Measurements from ENCODE around the gene CLEC3B. TPM values are rescaled to one million over a fixed set of nuclear protein-coding genes. Genes with fewer than 3 reads are reported as not detected.

Gene CLEC3B
- total and polyA plus RNA-seq, 9 donors: 2.9 to 63.5 (median 12.2) TPM

DNA sequence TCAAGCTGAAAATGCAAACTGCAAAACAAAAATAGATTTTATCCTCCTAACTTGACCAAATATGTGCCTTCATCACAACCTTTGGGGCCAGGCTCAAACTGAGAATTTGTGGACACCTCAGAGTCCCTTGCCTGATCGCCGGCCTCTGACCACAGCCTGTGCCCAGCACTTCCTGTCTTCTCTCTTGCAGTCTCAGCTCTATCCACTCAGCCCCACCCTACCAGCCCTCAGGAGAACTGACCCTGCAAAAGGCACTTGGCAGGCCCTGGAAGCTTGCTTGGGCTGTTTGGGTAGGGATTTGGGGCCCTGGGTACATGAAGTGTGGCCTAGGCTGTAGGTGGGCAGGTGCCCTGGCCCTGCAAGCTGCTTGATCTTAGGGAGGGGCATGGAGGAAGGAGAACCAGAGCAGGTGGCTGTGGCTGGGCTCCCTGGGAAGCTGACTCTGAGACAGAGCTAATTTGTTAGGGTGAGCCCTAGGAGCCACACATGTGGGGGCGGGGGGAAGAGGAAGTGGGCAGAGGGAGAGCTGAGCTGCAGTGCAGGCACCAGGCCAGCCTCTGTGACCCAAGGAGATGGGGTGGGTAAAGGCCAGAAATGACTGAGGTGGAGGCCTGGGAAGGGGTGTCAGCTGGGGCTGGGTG lies 8.6 kb downstream of the CLEC3B start:
- WGBS, 3 donors: 82 to 94% (median 90%) methylated on average over 3 of the region's 3 CpGs
- no peak overlapping the region for H3K27ac ChIP-seq
- H3K27me3 ChIP-seq: no peaks in the 10 kb centered on the region
- H3K9me3 ChIP-seq: no peaks in the 10 kb centered on the region
- TF ChIP-seq POLR2A (IDR thresholded peaks at IDR 0.05): no peak
- TF ChIP-seq, protein P1, sequence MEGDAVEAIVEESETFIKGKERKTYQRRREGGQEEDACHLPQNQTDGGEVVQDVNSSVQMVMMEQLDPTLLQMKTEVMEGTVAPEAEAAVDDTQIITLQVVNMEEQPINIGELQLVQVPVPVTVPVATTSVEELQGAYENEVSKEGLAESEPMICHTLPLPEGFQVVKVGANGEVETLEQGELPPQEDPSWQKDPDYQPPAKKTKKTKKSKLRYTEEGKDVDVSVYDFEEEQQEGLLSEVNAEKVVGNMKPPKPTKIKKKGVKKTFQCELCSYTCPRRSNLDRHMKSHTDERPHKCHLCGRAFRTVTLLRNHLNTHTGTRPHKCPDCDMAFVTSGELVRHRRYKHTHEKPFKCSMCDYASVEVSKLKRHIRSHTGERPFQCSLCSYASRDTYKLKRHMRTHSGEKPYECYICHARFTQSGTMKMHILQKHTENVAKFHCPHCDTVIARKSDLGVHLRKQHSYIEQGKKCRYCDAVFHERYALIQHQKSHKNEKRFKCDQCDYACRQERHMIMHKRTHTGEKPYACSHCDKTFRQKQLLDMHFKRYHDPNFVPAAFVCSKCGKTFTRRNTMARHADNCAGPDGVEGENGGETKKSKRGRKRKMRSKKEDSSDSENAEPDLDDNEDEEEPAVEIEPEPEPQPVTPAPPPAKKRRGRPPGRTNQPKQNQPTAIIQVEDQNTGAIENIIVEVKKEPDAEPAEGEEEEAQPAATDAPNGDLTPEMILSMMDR (IDR thresholded peaks at IDR 0.05): no peak
- TF ChIP-seq EP300 (IDR thresholded peaks at IDR 0.05): no peak
- no peak overlapping the region for H3K4me3 ChIP-seq
- H3K4me1 ChIP-seq (ENCODE audit: insufficient read depth): peaks cover 6% of the 10 kb centered on the region
- DNase-seq: peak in 2 of 5 donors; percentile 28 to 34
- intact Hi-C loops (cut with DNase I): loop anchor here (5.0 to 10.0 kb wide), 4 partner anchors 460 to 480 kb away; no protein-coding TSS in a partner anchor
- no peaks in the 10 kb centered on the region for H3K36me3 ChIP-seq

DNA sequence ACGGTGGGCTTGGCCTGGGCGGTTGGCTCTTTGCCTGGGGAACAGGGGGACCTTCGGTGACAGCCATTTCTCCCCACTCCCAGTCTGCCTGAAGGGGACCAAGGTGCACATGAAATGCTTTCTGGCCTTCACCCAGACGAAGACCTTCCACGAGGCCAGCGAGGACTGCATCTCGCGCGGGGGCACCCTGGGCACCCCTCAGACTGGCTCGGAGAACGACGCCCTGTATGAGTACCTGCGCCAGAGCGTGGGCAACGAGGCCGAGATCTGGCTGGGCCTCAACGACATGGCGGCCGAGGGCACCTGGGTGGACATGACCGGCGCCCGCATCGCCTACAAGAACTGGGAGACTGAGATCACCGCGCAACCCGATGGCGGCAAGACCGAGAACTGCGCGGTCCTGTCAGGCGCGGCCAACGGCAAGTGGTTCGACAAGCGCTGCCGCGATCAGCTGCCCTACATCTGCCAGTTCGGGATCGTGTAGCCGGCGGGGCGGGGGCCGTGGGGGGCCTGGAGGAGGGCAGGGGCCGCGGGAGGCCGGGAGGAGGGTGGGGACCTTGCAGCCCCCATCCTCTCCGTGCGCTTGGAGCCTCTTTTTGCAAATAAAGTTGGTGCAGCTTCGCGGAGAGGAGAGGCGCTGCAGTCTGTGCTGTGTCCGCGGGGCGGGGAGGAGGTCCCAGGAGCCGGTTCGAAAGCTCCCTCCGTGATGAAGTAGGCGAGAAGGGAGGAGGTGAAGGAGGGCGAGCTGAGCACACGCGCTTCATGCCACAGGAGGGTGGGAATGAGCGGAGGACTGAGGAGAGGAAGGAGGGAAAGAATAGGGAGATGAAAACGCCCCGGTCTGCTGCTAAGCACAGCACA lies 9.6 kb downstream of the CLEC3B start:
- Histone ChIP-seq H3K4me3 (peak overlapping the region; percentile 41), H3K4me1 (ENCODE audit: insufficient read depth) (peaks cover 6% of the 10 kb centered on the region), H3K36me3 (no peaks in the 10 kb centered on the region), H3K27me3 (no peaks in the 10 kb centered on the region), H3K9me3 (no peaks in the 10 kb centered on the region), H3K27ac (no peak overlapping the region)
- no peak for TF ChIP-seq EP300 (IDR thresholded peaks at IDR 0.05)
- TF ChIP-seq, protein P1 (IDR thresholded peaks at IDR 0.05): no peak
- no peak for TF ChIP-seq POLR2A (IDR thresholded peaks at IDR 0.05)
- intact Hi-C loops (cut with DNase I): loop anchor here (5.0 to 10.0 kb wide), 4 partner anchors 459 to 479 kb away; no protein-coding TSS in a partner anchor
- DNase-seq: peak; percentile 46 to 62 (median 49)
- 21 to 33% (median 30%) methylated on average over 64 of the region's 64 CpGs for WGBS, 3 donors

GRCh38 chr3:45037720-45038455 lies 11.8 kb downstream of the CLEC3B start:
- intact Hi-C loops (cut with DNase I): loop anchor here (5.0 to 10.0 kb wide), 4 partner anchors 457 to 477 kb away; no protein-coding TSS in a partner anchor
- Histone ChIP-seq H3K9me3 (no peaks in the 10 kb centered on the region), H3K27me3 (no peaks in the 10 kb centered on the region), H3K4me3 (no peak overlapping the region), H3K27ac (no peak overlapping the region), H3K36me3 (no peaks in the 10 kb centered on the region), H3K4me1 (ENCODE audit: insufficient read depth) (peaks cover 7% of the 10 kb centered on the region)
- WGBS, 3 donors: 5 to 9% (median 7%) methylated on average over 11 of the region's 11 CpGs
- no peak for TF ChIP-seq POLR2A (IDR thresholded peaks at IDR 0.05)
- TF ChIP-seq, protein P1 (IDR thresholded peaks at IDR 0.05): peak; percentile 60 to 79 (median 73)
- peak; percentile 80 to 89 (median 84) for DNase-seq

DNA sequence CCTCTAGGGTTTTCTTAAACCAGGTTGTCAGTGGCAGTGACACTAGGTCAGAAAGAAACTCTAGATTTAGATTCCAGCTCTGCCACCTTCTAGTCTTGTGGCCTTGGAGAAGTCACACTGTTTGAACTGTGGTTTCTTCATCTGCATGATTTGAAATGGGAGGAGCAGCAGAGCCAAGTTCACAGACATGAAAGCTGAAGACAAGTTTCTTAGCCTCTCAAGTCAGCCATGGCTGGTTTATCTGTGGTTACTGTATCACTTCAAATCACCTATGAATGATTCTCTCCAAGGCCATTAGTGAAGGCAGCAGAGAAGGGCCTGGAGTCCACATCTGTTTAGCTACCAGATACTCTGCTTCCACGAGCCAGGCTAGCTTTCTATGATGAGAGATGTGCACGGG lies 15.6 kb downstream of the CLEC3B start:
- TF ChIP-seq, protein P1 (IDR thresholded peaks at IDR 0.05): no peak
- TF ChIP-seq EP300 (IDR thresholded peaks at IDR 0.05) (no peak), POLR2A (IDR thresholded peaks at IDR 0.05) (no peak)
- Histone ChIP-seq H3K4me1 (ENCODE audit: insufficient read depth) (peaks cover 6% of the 10 kb centered on the region), H3K9me3 (no peaks in the 10 kb centered on the region), H3K27me3 (no peaks in the 10 kb centered on the region), H3K4me3 (no peak overlapping the region), H3K36me3 (no peaks in the 10 kb centered on the region), H3K27ac (no peak overlapping the region)
- 63 to 89% (median 72%) methylated on average over 2 of the region's 2 CpGs for WGBS, 3 donors
- no peak for DNase-seq
- intact Hi-C loops (cut with DNase I): loop anchor here in 1 of 4 donors (10.0 kb wide), 1 partner anchor 163 kb away; no protein-coding TSS in a partner anchor

Measured in ovary (tissue), 9 donors.